NK-92 (cell line): ENCODE results near the gene ABHD17B.
"Not testable (repeated sequence)": the region's sequence is repeated elsewhere in the genome, so short reads cannot be mapped to it uniquely, and the experiment has no call there.

Experiments used
- DNase-seq: peaks from one replicate; lab custom pipeline; 2025; ENCODE audit not compliant: unreplicated experiment; lab: John Stamatoyannopoulos, UW

Gene ABHD17B

GRCh38 chr9:71911061-71911907 is at the start of gene ABHD17B, which contains the start of gene C9orf85:
Gene ABHD17B (minus strand): TSS chr9:71911193. CDS start chr9:71875080, 36,113 bp downstream.
Gene C9orf85 (plus strand): TSS chr9:71911639. CDS start chr9:71911735, 96 bp downstream.
- peak; percentile 93 for DNase-seq

- DNase-seq: no peak
Measured at GRCh38 chr9:71955300-71955915, 44.4 kb upstream of the ABHD17B start.

GRCh38 chr9:71954652-71955051 is 43.7 kb upstream of the ABHD17B start:
- DNase-seq: not testable (repeated sequence)

DNA sequence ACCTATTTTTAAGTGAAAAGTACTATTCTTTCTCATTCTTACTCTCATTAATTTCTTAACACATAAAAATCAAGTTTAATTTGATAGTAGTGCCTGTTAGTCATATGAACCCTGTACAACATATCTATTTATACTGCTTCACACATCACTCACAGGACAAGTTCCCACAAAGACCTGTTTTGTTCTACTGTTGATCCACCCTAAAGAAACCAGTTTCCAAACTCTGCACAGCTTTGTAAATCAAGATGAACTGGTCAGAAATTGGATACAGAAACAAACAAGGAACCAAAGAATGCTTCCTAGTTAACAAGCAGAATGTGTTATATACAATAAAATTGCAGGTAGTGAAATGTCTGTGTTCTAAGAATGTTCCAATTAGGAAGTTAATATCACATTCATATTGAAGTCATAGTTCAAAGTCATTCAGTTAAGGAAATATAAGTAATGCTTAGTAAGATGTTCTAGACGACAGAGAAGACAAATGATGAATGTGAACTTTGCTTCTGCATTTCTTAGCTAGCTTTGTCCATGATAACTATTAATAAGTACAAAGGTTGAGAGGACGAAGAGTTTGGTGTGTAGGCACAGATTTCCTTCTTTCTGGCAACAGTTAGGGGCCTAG is 33.9 kb upstream of the ABHD17B start:
- DNase-seq: no peak

DNA sequence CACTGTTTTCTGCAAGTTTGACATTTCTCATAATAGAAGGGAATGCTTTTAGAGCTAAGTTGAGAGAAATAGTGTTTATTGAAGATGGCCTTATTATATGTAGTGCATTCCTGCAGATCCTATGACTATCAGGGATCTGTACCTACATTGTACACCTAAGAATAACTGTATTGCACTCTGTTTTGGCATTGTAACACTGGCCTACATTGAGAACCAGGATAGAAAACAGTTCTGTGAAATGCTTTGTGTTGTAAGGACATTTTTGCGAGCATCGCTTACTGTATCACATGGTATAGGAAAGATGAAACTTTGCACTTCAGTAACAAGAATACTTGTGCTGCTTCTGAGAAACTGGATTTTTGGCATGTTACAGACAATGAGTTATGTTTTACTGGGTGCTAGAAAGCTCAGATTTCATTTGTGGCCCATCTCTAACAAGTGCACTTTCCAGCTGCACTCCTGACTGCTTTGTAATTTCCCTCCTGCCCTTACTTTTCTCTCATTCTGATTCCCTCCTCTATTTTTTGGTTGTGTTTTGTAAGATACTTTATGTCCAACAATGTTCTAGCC is 31.1 kb upstream of the ABHD17B start:
- no peak for DNase-seq

- DNase-seq: no peak
Measured at GRCh38 chr9:71941060-71941568, 30.1 kb upstream of the ABHD17B start.

DNA sequence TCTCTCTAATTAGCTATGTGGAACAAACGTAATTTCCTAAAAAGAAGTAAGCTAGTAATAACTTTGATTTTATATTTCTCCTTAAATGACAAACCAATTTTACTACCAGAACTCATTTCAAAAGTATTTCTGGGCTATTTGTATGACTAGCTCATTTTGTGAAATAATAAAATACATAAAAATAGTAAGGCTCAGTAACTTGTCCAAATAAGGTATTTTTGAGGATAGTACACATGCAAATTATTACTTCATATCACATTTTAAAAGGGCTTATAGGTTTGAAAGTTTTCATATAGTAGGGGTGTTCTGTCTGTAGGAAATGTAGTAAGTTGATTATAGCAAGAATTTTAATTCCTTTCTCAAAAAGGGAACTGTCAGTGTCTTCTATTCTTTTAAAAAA is 26.9 kb upstream of the ABHD17B start:
- DNase-seq: no peak

DNA sequence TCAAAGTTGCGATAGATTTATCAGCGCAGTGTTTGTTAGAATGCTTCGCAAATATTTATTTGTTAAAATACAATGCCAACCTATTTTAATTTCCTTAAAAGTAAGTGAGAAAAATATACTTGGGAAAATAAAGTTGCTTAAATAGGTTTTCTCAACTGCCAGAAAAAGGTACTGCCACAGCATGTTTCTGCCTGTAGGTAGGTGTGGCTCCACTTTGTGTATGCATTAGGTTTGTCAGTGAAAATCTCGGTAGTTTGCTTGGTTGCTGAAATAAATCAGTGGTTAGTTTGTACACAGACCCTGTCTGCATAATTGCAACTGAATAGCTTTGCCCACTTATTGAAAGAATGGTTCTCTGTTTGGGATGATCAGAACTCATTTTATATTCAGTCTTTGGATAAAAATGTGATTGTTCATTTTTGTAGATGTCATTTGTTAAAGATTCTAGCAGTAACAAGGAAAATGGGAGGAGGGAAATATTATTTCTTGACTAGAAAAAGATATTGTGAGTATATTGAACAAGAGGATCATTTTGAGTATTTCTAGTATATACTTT is 26.2 kb upstream of the ABHD17B start:
- no peak for DNase-seq

GRCh38 chr9:71936066-71936465 is 25.1 kb upstream of the ABHD17B start:
- no peak for DNase-seq

GRCh38 chr9:71931166-71931565 is 20.2 kb upstream of the ABHD17B start:
- no peak for DNase-seq

- no peak for DNase-seq
Measured at GRCh38 chr9:71929791-71930440, 18.9 kb upstream of the ABHD17B start.

GRCh38 chr9:71929223-71929622 is 18.2 kb upstream of the ABHD17B start:
- DNase-seq: no peak

DNA sequence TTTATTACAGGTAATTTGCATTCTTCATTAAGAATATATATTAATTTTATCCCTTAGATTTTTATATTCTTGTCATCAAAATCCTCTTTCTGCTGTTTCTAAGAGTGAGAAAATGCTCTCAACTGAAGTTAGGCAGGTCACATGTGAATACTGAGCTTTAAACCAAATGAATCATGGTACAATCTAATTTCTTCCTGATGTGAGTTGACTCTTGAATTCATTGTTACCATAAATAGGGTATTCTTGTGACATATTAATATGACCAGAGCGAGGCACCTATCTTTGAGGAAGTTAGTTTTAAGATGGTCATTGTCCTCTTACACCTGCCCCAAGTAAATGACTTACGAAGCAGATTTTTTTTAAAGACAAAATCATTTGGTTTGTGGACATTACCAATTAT is 17.8 kb upstream of the ABHD17B start:
- no peak for DNase-seq

GRCh38 chr9:71928376-71928775 is 17.4 kb upstream of the ABHD17B start:
- DNase-seq: no peak

DNA sequence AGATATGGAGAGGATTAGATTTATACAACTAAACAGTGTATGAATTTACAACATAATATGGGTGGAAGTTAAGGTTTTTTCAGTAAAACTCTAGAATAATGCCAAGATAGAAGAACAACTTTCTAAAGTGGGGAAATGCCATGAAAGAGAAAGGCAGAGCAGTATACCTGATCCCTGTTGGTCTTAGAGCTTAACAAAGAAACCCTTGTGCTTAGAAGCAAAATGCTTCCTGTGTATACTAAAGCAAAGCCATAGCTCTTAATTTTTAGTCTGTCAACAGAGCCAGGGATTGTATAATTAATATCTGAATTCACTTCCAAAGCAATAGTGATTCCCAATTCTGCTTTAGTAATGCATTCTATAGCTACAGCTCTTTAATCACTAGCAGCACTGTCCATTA is 14.8 kb upstream of the ABHD17B start:
- DNase-seq: no peak

- no peak for DNase-seq
Measured at GRCh38 chr9:71924576-71924975, 13.6 kb upstream of the ABHD17B start.

GRCh38 chr9:71921190-71921814 is 10.3 kb upstream of the ABHD17B start:
- no peak for DNase-seq

GRCh38 chr9:71920456-71921189 is 9.6 kb upstream of the ABHD17B start:
- DNase-seq: no peak

DNA sequence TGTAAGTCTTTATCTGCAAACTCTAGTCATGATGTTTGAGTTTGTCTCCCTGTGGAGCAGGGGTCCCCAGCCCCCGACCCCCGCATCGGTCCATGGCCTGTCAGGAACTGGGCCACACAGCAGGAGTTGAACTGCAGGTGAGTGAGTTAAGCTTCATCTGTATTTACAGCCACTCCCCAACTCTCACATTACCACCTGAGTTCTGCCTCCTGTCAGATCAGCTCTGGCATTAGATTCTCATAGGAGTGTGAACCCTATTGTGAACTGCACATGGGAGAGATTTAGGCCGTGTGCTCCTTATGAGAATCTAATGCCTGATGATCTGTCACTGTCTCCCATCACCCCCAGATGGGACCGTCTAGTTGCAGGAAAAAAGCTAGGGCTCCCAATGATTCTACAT is 7.4 kb upstream of the ABHD17B start:
- no peak for DNase-seq
